Measurements from ENCODE around the gene GRB10.

GRB10 gene

GRCh38 chr7:50803359-50804337 lies 21.0 kb upstream of the GRB10 start:
- no peak for DNase-seq (ENCODE audit: low read depth, low spot score)

- DNase-seq (ENCODE audit: low read depth, low spot score): no peak
These were observed 19.2 kb upstream of the GRB10 start for GRCh38 chr7:50801907-50802306.

GRCh38 chr7:50799873-50800272 lies 17.2 kb upstream of the GRB10 start:
- no peak for DNase-seq (ENCODE audit: low read depth, low spot score)

- no peak for DNase-seq (ENCODE audit: low read depth, low spot score)
These were observed 15.4 kb upstream of the GRB10 start for GRCh38 chr7:50798126-50798525.

- no peak for DNase-seq (ENCODE audit: low read depth, low spot score)
These were observed 13.1 kb upstream of the GRB10 start for GRCh38 chr7:50795831-50796230.

- no peak for DNase-seq (ENCODE audit: low read depth, low spot score)
These were observed 12.6 kb upstream of the GRB10 start for GRCh38 chr7:50795253-50795652.

- DNase-seq (ENCODE audit: low read depth, low spot score): no peak
These were observed 11.4 kb upstream of the GRB10 start for GRCh38 chr7:50793947-50794570.

- no peak for DNase-seq (ENCODE audit: low read depth, low spot score)
These were observed 10.6 kb upstream of the GRB10 start for GRCh38 chr7:50793120-50793946.

- DNase-seq (ENCODE audit: low read depth, low spot score): no peak
These were observed 9.8 kb upstream of the GRB10 start for GRCh38 chr7:50792342-50793119.

- DNase-seq (ENCODE audit: low read depth, low spot score): no peak
These were observed 9.2 kb upstream of the GRB10 start for GRCh38 chr7:50791938-50792341.

- DNase-seq (ENCODE audit: low read depth, low spot score): no peak
These were observed 8.8 kb upstream of the GRB10 start for GRCh38 chr7:50791363-50791937.

GRCh38 chr7:50790381-50790780 lies 7.7 kb upstream of the GRB10 start:
- DNase-seq (ENCODE audit: low read depth, low spot score): no peak

GRCh38 chr7:50788382-50788781 lies 5.7 kb upstream of the GRB10 start:
- DNase-seq (ENCODE audit: low read depth, low spot score): no peak

GRCh38 chr7:50787825-50788224 lies 5.1 kb upstream of the GRB10 start:
- no peak for DNase-seq (ENCODE audit: low read depth, low spot score)

GRCh38 chr7:50785346-50785745 lies 2.6 kb upstream of the GRB10 start:
- no peak for DNase-seq (ENCODE audit: low read depth, low spot score)

GRCh38 chr7:50783801-50784507 lies 1.3 kb upstream of the GRB10 start:
- no peak for DNase-seq (ENCODE audit: low read depth, low spot score)

GRCh38 chr7:50783303-50783702 lies 607 bp upstream of the GRB10 start:
- no peak for DNase-seq (ENCODE audit: low read depth, low spot score)

- DNase-seq (ENCODE audit: low read depth, low spot score): no peak
These were observed 1.1 kb downstream of the GRB10 start for GRCh38 chr7:50781381-50782293.

GRCh38 chr7:50780436-50780835 lies 2.3 kb downstream of the GRB10 start:
- DNase-seq (ENCODE audit: low read depth, low spot score): no peak
